Gastroesophageal sphincter (tissue), 3 donors: ENCODE data around the gene FNDC3B.

ENCODE experiments used
- POLR2A ChIP-seq, 2 donors: fragments of 450-650 bp; IDR thresholded peaks; one replicate each; pipeline ENCODE4 v1.6.1; 2017; ENCODE audit warnings: antibody characterized with exemption in 2 of 2, mild to moderate bottlenecking in 2 of 2, moderate library complexity in 1 of 2
- TF ChIP-seq, protein P1 (sequence below), 4 experiments: fragments of 200-600 bp in 2 of 4; fragments of 450-650 bp in 2 of 4; sonication (generic) in 1 of 4; IDR thresholded peaks; one replicate each; pipeline ENCODE4 v1.5.1; 2017 to 2019; ENCODE audit warnings: antibody characterized with exemption in 4 of 4, mild to moderate bottlenecking in 2 of 4, moderate library complexity in 2 of 4

DNA sequence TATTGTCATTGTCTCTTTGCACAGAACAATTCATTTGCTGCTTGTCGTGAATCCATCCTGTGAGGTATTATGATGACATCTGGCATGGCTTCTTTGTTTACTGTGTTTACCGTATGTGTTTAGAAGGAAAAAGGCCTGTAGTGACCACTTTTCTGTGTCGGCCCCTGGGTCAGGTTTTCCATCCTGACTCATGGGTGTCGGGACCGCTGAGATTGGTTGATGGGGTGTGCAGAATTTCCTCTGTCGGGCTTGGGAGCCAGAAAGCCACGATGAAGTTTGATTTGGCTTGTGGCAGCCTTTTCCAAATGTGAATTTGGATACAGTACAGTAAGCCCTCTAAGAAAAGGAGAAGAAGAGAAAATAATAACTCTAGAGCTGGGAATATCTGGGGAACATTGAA is 113.5 kb downstream of the FNDC3B start:
- TF ChIP-seq, protein P1, sequence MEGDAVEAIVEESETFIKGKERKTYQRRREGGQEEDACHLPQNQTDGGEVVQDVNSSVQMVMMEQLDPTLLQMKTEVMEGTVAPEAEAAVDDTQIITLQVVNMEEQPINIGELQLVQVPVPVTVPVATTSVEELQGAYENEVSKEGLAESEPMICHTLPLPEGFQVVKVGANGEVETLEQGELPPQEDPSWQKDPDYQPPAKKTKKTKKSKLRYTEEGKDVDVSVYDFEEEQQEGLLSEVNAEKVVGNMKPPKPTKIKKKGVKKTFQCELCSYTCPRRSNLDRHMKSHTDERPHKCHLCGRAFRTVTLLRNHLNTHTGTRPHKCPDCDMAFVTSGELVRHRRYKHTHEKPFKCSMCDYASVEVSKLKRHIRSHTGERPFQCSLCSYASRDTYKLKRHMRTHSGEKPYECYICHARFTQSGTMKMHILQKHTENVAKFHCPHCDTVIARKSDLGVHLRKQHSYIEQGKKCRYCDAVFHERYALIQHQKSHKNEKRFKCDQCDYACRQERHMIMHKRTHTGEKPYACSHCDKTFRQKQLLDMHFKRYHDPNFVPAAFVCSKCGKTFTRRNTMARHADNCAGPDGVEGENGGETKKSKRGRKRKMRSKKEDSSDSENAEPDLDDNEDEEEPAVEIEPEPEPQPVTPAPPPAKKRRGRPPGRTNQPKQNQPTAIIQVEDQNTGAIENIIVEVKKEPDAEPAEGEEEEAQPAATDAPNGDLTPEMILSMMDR (IDR thresholded peaks at IDR 0.05), result no peak
- TF ChIP-seq POLR2A (IDR thresholded peaks at IDR 0.05), result no peak
